Endodermal cell (in vitro differentiated cells): Measurements from ENCODE around the gene KLHDC8B. TPM values are rescaled to one million over a fixed set of nuclear protein-coding genes. Genes with fewer than 3 reads are reported as not detected.
"Not testable (repeated sequence)": the region's sequence is repeated elsewhere in the genome, so short reads cannot be mapped to it uniquely, and the experiment has no call there.

Experiments
- DNase-seq: peaks from one replicate; pipeline ENCODE4 v3.0.0-alpha.2; 2017
- H3K27ac ChIP-seq: 2 replicates; pipeline ENCODE4 v1.5.1; 2013; ENCODE audit warnings: mild to moderate bottlenecking, low read depth, low read length, moderate library complexity
- H3K27me3 ChIP-seq: 2 replicates; pipeline ENCODE4 v1.6.1; 2013; ENCODE audit warnings: mild to moderate bottlenecking, low read length, moderate library complexity; ENCODE audit not compliant: insufficient read depth, control insufficient read depth, poor library complexity, severe bottlenecking
- H3K36me3 ChIP-seq: 2 replicates; pipeline ENCODE4 v1.7.0; 2013; ENCODE audit warnings: mild to moderate bottlenecking, low read length, moderate library complexity; ENCODE audit not compliant: control insufficient read depth, insufficient read depth
- H3K4me1 ChIP-seq: one replicate; pipeline ENCODE4 v1.7.0; 2013; ENCODE audit warnings: low read length; ENCODE audit not compliant: control insufficient read depth, insufficient read depth
- H3K4me3 ChIP-seq: 2 replicates; pipeline ENCODE4 v1.5.1; 2013; ENCODE audit warnings: mild to moderate bottlenecking, low read length, moderate library complexity
- H3K9ac ChIP-seq: 2 replicates; pipeline ENCODE4 v1.6.1; 2013; ENCODE audit warnings: mild to moderate bottlenecking, low read length, moderate library complexity; ENCODE audit not compliant: poor library complexity, severe bottlenecking; ENCODE audit errors: extremely low read depth
- H3K9me3 ChIP-seq: 2 replicates; pipeline ENCODE4 v1.6.1; 2013; ENCODE audit warnings: mild to moderate bottlenecking, low read length, moderate library complexity; ENCODE audit not compliant: control insufficient read depth
- H3K27ac Mint-ChIP-seq: 2 replicates; pipeline ENCODE4 v1.8.0; 2020; ENCODE audit warnings: mixed read lengths
- H3K27me3 Mint-ChIP-seq: 2 replicates; pipeline ENCODE4 v1.8.0; 2021; ENCODE audit warnings: mild to moderate bottlenecking, mixed read lengths; ENCODE audit not compliant: insufficient read depth
- H3K36me3 Mint-ChIP-seq: 2 replicates; pipeline ENCODE4 v1.8.0; 2020; ENCODE audit warnings: low read depth, mixed read lengths
- H3K4me1 Mint-ChIP-seq: 2 replicates; pipeline ENCODE4 v1.8.0; 2020; ENCODE audit warnings: mixed read lengths
- H3K4me3 Mint-ChIP-seq: 2 replicates; pipeline ENCODE4 v1.8.0; 2020; ENCODE audit warnings: mild to moderate bottlenecking, moderate library complexity, mixed read lengths
- H3K9me3 Mint-ChIP-seq: 2 replicates; pipeline ENCODE4 v1.8.0; 2020; ENCODE audit warnings: mild to moderate bottlenecking, mixed read lengths
- WGBS, 2 experiments: methylation state at CpG; one replicate each; pipeline versions ENCODE4 v1.1.5 to v1.1.7; 2013; ENCODE audit warnings: missing lambda C conversion rate in 2 of 2, mixed read lengths in 1 of 2; ENCODE audit not compliant: insufficient coverage in 1 of 2, insufficient read length in 1 of 2; 5-methylcytosine and 5-hydroxymethylcytosine counted together
- total RNA-seq, 2 donors: library from RNA; stranded (reverse); fragmentation: NEBNext Ultra II Directional in 1 of 2; extraction: Animal tissue kit (Norgen Biotek cat#: 25700) in 1 of 2; gene quantifications; 2 replicates in 1 of 2; 3 replicates in 1 of 2; pipeline ENCODE4 v1.2.1, GENCODE V29; 2021
- TF ChIP-seq, protein P1 (sequence below): fragments of 200-600 bp; sonication (generic); conservative IDR thresholded peaks from 2 replicates; pipeline ENCODE4 v1.5.0; 2021; ENCODE audit warnings: antibody characterized with exemption, mild to moderate bottlenecking

KLHDC8B gene
- total RNA-seq, 2 donors from 2014 or later: 33.5 to 36.1 TPM

GRCh38 chr3:49213541-49213943 is 42.1 kb downstream of the KLHDC8B start:
- H3K27me3 Mint-ChIP-seq: peaks cover 2% of the 10 kb centered on the region
- no peak overlapping the region for H3K4me3 ChIP-seq
- peaks cover 3% of the 10 kb centered on the region for H3K36me3 Mint-ChIP-seq

DNA sequence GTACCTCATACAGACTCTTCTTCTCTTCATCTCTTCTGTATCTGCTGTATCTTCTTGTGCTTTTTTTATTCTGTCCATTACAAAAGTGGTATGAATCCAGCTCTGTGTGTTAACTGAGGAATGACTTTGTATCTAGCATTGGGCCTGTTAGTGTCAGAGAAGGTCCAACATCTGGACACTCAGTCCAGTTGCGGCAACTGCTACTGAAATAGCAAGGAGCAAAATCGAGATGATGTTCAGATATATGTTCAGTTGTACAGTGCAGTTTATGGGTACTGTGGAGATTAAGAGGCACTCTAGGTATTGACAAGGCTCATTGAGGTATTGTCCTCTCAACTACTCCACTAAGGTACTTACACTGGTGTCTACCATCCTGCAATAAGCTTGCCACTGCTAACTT is 42.6 kb downstream of the KLHDC8B start:
- DNase-seq: no peak
- H3K4me1 ChIP-seq: no peaks in the 10 kb centered on the region
- H3K36me3 ChIP-seq: no peaks in the 10 kb centered on the region
- 76 to 78% methylated on average over 2 of the region's 2 CpGs for WGBS, 2 experiments
- Mint-ChIP-seq H3K27ac (no peak overlapping the region), H3K4me1 (no peaks in the 10 kb centered on the region), H3K27me3 (peaks cover 2% of the 10 kb centered on the region), H3K36me3 (peaks cover 3% of the 10 kb centered on the region), H3K9me3 (peaks cover 46% of the 10 kb centered on the region), H3K4me3 (no peak overlapping the region)
- no peaks in the 10 kb centered on the region for H3K27me3 ChIP-seq
- TF ChIP-seq, protein P1, sequence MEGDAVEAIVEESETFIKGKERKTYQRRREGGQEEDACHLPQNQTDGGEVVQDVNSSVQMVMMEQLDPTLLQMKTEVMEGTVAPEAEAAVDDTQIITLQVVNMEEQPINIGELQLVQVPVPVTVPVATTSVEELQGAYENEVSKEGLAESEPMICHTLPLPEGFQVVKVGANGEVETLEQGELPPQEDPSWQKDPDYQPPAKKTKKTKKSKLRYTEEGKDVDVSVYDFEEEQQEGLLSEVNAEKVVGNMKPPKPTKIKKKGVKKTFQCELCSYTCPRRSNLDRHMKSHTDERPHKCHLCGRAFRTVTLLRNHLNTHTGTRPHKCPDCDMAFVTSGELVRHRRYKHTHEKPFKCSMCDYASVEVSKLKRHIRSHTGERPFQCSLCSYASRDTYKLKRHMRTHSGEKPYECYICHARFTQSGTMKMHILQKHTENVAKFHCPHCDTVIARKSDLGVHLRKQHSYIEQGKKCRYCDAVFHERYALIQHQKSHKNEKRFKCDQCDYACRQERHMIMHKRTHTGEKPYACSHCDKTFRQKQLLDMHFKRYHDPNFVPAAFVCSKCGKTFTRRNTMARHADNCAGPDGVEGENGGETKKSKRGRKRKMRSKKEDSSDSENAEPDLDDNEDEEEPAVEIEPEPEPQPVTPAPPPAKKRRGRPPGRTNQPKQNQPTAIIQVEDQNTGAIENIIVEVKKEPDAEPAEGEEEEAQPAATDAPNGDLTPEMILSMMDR: no peak
- no peak overlapping the region for H3K9ac ChIP-seq
- H3K9me3 ChIP-seq: peaks cover 23% of the 10 kb centered on the region
- H3K4me3 ChIP-seq: no peak overlapping the region
- no peak overlapping the region for H3K27ac ChIP-seq

More at GRCh38 chr3:49213541-49213943, 42.1 kb downstream of the KLHDC8B start:
- Histone ChIP-seq H3K4me1 (no peaks in the 10 kb centered on the region), H3K27ac (no peak overlapping the region), H3K9ac (no peak overlapping the region), H3K36me3 (no peaks in the 10 kb centered on the region), H3K9me3 (peaks cover 23% of the 10 kb centered on the region), H3K27me3 (no peaks in the 10 kb centered on the region)
- no peak for DNase-seq
- Mint-ChIP-seq H3K4me3 (no peak overlapping the region), H3K4me1 (no peaks in the 10 kb centered on the region), H3K27ac (no peak overlapping the region), H3K9me3 (peaks cover 46% of the 10 kb centered on the region)
- 91 to 100% methylated on average over 5 to 15 of the region's 15 CpGs for WGBS, 2 experiments
- TF ChIP-seq, protein P1: no peak

DNA sequence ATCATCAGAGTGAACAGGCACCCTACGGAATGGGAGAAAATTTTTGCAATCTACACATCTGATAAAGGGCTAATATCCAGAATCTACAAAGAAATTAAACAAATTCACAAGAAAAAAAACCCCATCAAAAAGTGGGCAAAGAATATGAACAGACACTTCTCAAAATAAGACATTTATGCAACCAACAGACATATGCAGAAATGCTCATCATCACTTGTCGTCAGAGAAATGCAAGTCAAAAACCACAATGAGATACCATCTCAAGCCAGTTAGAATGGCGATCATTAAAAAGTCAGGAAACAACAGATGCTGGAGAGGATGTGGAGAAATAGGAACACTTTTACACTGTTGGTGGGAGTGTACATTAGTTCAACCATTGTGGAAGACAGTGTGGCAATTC is 45.3 kb downstream of the KLHDC8B start:
- not testable (repeated sequence) for DNase-seq, H3K4me3 ChIP-seq, H3K27me3 ChIP-seq, H3K27ac Mint-ChIP-seq, H3K9ac ChIP-seq, H3K27ac ChIP-seq, H3K4me3 Mint-ChIP-seq, H3K4me1 ChIP-seq, H3K4me1 Mint-ChIP-seq, H3K36me3 Mint-ChIP-seq, H3K27me3 Mint-ChIP-seq, H3K36me3 ChIP-seq
- peaks cover 23% of the 10 kb centered on the region for H3K9me3 ChIP-seq
- H3K9me3 Mint-ChIP-seq: peaks cover 63% of the 10 kb centered on the region
- 84 to 100% methylated on average over 2 to 3 of the region's 3 CpGs for WGBS, 2 experiments

DNA sequence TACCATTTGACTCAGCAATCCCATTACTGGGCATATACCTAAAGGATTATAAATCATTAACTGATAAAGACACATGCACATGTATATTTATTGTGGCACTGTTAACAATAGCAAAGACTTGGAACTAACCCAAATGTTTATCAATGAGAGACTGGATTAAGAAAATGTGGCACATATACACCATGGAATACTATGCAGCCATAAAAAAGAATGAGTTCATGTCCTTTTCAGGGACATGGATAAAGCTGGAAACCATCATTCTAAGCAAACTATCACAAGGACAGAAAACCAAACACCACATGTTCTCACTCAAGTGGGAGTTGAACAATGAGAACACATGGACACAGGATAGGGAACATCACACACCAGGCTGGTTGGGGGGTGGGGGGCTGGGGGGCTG is 45.7 kb downstream of the KLHDC8B start:
- H3K27ac ChIP-seq, H3K4me1 Mint-ChIP-seq, DNase-seq, H3K27me3 ChIP-seq, H3K27me3 Mint-ChIP-seq, H3K9ac ChIP-seq, H3K4me1 ChIP-seq, H3K36me3 Mint-ChIP-seq, H3K4me3 ChIP-seq, H3K4me3 Mint-ChIP-seq, H3K36me3 ChIP-seq, H3K27ac Mint-ChIP-seq: not testable (repeated sequence)
- peaks cover 66% of the 10 kb centered on the region for H3K9me3 Mint-ChIP-seq
- H3K9me3 ChIP-seq: peaks cover 23% of the 10 kb centered on the region
